NCI-H1694 treated with DMSO at 0.1 percent for 48 hours (cell line): Measurements from ENCODE around the gene GPR132.
"Not testable (repeated sequence)": the region's sequence is repeated elsewhere in the genome, so short reads cannot be mapped to it uniquely, and the experiment has no call there.

Source experiments
- DNase-seq: peaks from one replicate; lab custom pipeline; 2025; lab: John Stamatoyannopoulos, UW

GPR132 gene

GRCh38 chr14:105075379-105076295, 10.4 kb upstream of the GPR132 start:
- DNase-seq, result peak; percentile 33

GRCh38 chr14:105074601-105075053, 9.4 kb upstream of the GPR132 start:
- peak; percentile 41 for DNase-seq

GRCh38 chr14:105073720-105074600, 8.7 kb upstream of the GPR132 start:
- no peak for DNase-seq

GRCh38 chr14:105072892-105073719, 7.9 kb upstream of the GPR132 start:
- DNase-seq, result no peak

- no peak for DNase-seq
These were observed 7.2 kb upstream of the GPR132 start for GRCh38 chr14:105072381-105072861.

GRCh38 chr14:105071942-105072341, 6.7 kb upstream of the GPR132 start:
- no peak for DNase-seq

GRCh38 chr14:105071326-105071725, 6.1 kb upstream of the GPR132 start:
- no peak for DNase-seq

GRCh38 chr14:105070760-105071137, 5.5 kb upstream of the GPR132 start:
- no peak for DNase-seq

- DNase-seq, result no peak
These were observed 4.9 kb upstream of the GPR132 start for GRCh38 chr14:105069871-105070759.

GRCh38 chr14:105069522-105069870, 4.3 kb upstream of the GPR132 start:
- DNase-seq, result no peak

- no peak for DNase-seq
These were observed 3.6 kb upstream of the GPR132 start for GRCh38 chr14:105068818-105069217.

- DNase-seq, result no peak
These were observed 2.7 kb upstream of the GPR132 start for GRCh38 chr14:105067969-105068301.

- DNase-seq, result no peak
These were observed 2.1 kb upstream of the GPR132 start for GRCh38 chr14:105067140-105067968.

- DNase-seq, result no peak
These were observed 1.2 kb upstream of the GPR132 start for GRCh38 chr14:105066240-105067071.

- DNase-seq, result no peak
These were observed 498 bp downstream of the GPR132 start for GRCh38 chr14:105064721-105065143.

- no peak for DNase-seq
These were observed 1.2 kb downstream of the GPR132 start for GRCh38 chr14:105064001-105064400.

GRCh38 chr14:105063506-105063905, 1.7 kb downstream of the GPR132 start:
- DNase-seq, result not testable (repeated sequence)

GRCh38 chr14:105063056-105063455, 2.2 kb downstream of the GPR132 start:
- DNase-seq, result no peak

GRCh38 chr14:105062048-105062433, 3.2 kb downstream of the GPR132 start:
- DNase-seq, result no peak
